ENCODE results near the gene FRAS1.

DNA sequence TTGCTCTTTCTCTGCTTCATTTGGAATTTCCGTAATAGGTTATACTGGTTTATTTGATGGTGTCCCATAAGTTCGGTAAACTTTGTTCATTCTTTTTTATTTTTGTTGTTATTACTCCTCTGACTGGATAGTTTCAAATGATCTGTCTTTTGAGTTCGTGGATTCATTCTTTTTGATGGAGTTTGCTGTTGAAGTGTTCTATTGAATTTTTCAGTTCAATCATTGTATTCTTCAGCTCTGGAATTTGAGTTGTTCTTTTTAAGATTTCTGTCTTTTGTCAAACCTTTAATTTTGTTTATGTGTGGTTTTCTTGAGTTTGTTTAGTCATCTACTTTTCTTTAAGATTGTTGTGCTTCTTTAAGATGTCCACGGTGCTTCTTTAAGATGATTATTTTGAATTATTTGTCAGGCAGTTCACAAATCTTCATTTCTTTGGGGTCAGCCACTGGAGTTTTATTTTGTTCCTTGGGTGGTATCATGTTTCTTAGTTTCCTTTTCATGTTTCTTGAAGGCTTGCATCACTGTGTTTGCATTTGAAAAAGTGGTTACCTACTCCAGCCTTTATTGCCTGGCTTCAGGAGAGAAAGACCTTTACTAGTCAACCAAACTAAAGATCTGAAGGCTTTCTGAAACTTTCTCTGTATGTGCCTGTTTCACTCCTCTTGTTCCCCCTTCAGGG lies 339.6 kb downstream of the FRAS1 start:
- TF ChIP-seq, protein P1, sequence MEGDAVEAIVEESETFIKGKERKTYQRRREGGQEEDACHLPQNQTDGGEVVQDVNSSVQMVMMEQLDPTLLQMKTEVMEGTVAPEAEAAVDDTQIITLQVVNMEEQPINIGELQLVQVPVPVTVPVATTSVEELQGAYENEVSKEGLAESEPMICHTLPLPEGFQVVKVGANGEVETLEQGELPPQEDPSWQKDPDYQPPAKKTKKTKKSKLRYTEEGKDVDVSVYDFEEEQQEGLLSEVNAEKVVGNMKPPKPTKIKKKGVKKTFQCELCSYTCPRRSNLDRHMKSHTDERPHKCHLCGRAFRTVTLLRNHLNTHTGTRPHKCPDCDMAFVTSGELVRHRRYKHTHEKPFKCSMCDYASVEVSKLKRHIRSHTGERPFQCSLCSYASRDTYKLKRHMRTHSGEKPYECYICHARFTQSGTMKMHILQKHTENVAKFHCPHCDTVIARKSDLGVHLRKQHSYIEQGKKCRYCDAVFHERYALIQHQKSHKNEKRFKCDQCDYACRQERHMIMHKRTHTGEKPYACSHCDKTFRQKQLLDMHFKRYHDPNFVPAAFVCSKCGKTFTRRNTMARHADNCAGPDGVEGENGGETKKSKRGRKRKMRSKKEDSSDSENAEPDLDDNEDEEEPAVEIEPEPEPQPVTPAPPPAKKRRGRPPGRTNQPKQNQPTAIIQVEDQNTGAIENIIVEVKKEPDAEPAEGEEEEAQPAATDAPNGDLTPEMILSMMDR (conservative IDR thresholded peaks at IDR 0.05) = no peak
- TF ChIP-seq EZH2 (IDR thresholded peaks at IDR 0.05; ENCODE audit: low read depth) = no peak
